Renal cortical epithelial cell (primary cell): ENCODE data around the gene CSMD2. TPM values are rescaled to one million over a fixed set of nuclear protein-coding genes. Genes with fewer than 3 reads are reported as not detected.

Experiments
- DNase-seq: peaks from one replicate; pipeline ENCODE4 v3.0.0-alpha.2; 2011; ENCODE audit warnings: low read depth
- total RNA-seq: library from RNA; depleted of rRNA; stranded (reverse); fragments of >200 nt; gene quantifications from 2 replicates; pipeline ENCODE4 v1.2.3, GENCODE V29; 2014

CSMD2 gene
- total RNA-seq, 1 donor from 2014 or later = 0.55 TPM

DNA sequence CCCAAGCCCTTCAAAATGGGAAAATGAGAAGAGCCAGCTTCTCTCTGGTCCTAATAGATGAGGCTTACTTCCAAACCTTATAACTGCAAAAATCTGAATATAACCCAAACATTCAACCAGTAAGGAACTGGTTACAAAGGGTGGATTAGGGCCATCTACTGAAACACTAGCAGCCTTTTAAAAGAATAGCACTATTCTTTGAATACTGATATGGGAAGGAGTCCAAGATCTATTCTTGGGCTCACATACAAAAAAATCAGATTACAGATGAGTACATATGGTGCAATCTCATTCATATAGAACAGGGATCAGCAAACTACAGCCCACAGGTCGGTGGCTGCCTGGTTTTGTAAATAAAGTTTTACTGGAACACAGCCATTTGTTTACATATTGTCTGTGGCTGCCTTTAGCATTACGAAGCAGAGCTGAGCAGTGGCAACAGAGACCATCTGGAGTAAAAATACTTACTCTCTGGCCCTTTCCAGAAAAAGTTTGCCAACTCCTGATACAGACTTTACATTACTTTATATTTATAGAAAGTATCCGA is 524.8 kb downstream of the CSMD2 start:
- DNase-seq = no peak

DNA sequence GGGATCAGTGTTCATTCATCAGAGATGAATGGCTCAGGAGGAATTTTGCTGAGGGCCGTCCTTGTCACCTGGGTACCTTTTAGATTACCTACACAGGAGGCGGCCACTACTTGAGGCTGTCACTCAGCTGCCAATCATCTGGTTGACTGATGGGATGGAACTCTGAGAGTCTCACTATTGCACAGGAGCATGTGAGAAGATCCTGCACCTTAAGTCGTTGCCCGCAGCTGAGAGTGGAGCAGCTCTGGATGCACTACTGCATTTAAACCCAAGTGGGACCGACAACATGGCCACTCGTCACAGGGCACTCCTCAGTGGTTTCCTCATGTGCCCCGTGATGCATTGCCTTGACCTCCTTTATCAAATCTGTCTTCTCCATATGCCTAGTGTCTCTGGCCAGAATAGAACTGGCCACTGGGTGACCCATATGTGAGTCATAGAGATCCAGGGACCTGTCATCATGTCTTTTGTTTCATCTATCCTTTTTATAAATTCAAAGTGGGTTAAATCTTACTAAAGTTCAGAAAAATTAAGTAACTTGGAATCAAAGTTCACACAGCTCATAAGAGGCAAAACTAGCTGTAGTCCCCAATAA is 527.1 kb downstream of the CSMD2 start:
- DNase-seq = no peak

DNA sequence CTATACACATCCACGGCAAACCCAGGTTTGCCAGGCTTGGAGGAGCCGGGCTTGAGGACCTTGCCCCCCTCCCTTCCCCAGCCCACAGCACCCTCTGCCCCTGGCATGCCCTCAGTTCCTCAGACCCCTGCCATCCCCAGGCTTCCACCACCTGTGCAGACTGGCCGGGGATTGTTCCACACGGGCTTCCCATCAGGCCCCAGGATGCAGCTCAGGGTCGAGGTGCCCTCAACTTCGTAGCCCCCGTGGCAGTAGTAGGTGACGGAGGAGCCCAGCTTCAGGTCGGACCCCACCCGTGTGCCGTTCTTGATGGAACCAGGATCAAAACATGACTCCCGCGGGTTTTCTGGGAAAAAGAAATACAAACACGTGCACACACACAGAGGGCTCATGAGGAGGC is 528.8 kb downstream of the CSMD2 start:
- DNase-seq = no peak

DNA sequence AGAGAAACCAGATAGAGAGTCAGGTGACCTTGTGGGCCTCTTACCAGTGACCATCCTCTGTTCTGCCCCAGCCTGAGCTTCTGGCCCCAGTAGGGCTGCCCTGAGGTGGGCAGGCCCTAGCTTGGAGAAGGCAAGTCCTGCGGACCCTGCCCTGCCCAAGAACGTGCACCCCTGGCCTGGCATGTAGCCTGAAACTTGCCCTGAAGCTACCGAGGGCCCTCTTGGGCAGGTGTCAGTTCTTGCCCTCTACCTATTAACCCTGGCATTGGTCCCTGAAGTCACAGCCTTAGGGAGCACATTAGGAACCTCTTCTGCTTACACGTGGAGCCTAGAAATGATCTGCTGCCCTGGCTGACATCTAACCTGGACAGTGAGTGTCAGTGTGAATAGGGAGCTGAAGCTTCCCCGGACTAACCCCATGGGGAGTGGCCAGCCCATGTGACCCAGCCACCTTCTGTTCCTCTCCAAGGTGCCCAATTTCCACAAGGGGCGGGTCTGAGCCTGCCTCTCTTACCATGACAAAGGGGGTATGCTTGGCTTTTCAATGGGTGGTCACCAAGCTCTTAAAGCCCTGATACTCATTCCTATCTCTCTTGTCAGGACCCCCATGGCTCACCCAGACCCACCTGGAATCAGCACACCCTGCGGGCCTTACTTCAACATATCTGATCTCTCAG is 529.6 kb downstream of the CSMD2 start:
- DNase-seq = no peak

DNA sequence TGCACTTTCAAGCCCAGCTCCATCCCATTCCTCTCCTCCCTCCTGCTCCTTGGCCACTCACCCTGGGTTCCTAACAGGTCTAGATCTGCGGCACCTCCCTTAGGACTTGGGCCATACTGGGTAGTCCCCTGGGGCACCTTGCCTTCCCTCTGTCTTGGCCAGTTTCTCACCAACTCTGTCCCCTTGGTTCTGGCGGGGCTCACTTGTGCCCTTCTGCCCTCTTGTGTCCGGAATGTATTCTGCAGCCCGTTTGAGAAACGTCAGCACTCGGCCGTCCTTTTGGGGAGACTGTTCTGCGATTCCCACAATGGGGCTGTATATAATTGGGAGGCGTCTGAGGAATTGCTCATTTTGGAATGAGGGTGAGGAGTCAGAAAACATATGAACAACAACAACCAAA is 530.2 kb downstream of the CSMD2 start:
- DNase-seq = peak; percentile 11

DNA sequence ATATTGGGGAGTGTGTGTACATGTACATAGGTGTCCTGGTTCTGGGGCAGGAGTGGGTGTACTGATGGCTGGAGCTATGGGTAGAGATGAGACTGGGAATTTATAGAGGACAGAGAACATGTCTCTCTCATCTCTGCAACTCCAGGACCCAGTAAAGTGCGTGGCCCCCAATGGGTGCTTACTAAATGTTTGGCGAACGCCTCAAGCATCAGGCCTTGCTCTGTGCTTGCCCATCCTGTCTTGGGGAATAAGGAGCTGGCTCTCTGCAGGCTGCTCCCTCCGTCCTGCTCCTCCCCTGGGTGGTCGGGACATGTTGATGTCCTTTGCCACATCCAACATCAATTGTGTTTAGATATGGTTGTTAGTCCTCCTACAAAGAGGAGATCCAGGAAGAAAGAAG is 530.9 kb downstream of the CSMD2 start:
- no peak for DNase-seq

DNA sequence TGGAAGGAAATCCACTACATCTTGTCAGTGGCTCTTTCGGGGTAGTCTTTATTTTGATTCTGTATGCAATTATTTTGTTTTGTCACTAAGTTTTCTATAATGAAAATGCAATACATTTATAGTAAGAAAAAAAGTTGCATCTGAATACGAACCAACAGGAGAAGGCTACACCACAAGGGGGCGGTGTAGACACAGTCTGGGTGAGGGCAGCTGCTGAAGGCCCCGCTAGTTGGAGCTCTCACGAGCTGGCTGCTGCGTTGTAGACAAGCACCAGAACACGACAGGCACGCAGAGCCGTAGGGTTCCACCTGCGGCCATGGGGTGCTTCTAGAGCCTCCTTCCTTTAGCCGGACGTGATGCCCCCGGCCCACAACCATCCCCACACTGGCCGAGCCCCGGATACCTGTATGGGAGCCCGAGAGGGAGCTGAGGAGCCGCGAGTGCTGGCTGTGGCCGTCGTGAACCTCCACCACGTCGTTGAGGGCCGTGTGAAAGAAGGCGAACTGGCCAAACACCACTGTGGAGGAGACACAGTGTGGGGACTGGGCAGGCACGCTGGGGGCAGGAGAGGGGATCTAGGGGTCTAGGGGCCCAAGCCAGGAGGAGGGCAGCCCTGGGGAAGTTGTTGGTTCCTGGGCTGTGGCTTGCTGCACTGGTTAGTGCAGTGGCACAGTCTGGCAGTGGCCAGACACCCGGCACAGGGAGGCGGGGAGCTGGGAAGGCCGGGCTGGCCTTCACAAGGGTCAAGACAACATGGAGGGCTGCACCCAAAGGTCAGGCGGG is 531.8 kb downstream of the CSMD2 start:
- DNase-seq = peak; percentile 71

DNA sequence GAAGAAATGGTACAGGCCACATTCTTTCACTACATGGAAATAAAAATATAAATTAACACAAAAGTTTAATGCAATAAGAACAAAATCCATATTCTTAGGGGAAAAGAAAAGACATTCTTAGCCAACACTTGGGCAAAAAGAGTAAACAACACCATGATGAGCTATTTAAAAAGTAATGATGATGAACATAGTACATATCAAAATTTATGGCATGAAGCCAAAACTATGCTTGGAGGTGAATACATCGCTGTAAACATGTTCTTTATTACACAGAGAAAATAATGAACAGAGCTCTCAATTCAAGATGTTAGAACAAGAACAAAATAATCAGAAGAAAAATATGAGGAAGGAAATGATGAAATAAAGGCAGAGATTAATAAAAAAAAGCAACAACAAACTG is 534.3 kb downstream of the CSMD2 start:
- no peak for DNase-seq

DNA sequence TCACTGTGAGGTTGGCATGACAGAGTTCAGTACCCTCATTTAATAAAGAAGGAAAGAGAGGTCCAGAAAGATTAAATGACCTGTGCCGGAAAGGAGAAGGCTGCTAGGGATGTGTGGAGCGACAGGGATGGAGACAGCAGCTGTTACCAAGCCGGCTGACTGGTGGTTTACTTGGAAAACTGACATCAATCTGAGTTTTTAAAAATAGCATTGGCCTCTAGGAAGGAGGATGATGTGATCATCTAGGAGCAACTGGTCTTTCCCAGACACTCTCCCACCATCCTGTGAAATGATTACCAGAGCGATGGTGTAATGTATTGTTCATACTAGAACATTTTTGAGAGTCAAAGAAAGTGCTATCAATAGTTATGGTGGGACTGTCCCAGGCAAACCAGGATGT is 538.2 kb downstream of the CSMD2 start:
- no peak for DNase-seq

DNA sequence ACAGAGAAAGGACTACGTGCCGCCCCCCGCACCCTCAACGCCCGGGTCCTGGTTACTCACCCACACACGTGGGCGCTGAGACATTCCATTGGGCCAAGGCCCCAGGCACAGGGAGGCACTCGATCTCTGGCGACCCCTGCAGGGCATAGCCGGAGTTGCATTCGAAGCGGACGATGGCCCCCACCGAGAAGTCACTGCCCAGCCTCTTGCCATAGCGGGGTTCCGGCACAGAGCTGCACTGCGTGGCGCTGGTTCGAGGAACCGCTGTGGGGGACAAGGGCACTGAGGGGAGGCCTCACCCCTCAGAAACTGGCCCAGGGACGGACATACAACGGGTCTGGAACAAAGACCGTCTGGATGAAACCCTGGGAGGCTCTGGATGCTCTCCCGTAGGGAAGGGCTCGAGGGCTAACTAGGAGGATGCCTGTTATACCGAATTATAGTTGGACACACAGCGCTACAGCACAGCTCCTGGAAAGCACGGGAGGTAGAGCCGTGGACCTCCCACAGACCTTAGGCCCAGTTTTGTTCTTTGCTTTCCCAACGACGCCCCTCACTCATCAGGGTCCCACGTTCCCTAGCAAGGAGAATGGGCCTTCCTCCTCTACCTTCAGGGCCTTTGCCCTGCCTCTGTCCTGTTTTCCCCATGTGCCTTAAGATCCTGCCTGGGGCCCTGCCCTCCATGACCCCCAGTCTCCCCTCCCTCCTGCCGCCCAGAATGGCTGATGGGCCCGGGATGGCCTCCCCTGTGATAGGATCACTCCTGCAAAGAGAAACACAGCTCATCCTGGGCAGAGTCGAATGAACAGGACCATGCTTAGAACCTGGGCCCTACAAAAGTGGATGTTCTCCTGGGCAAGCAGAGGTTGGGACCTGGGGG is 539.8 kb downstream of the CSMD2 start:
- DNase-seq = no peak

DNA sequence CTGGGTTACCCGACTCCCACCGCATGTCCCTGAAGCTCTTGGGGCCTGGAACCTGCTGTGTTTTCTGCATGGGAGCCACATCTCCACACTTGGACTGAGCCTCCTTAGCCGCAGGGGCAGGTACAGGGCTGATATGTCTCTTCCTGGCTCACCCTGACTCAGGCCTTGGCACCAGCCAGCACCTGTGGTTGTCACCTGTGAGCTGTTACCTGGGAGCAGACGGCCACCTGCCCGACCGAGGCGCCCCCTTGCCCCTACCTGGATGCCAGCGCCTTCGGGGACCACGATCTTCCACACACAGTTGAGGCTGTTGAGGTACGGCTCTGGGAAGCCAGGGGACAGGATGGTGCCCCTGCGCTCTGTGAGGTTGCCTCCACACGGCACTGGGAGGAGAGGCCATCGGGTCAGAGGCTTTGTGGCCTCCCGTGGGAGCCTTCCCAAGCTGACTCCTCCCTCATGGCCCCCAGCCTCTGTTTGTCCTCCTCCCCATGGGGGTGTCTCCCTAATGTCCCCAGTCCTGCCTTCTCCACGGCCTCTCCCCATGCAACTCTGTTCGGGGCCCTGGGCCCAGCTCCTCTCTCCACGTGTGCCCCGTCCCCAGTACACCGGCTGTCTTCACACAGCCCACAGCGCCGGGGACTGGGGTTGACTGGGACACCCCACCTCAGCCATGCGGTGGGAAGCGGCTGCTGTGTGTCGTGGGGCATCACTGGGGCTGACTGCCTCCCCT is 540.6 kb downstream of the CSMD2 start:
- DNase-seq = no peak

DNA sequence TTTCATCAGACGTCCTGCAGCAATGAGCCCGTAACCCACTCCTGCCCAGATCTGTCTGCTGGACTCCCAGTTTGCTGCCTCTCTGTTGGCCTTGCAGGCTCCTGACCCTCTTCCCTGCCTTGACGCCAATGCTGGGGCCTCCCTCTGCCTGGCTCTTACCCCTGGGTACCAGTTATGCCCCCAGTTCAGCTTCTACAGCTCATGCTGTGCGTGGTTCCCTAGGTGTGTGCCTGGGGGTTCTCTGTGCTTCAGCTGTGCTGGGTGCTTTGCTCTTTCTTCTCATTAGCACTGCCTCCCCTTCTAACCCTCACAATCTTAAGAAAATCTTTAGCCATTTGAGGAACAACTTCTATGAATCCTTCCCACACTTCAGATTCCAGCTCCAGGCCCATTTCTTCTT is 541.2 kb downstream of the CSMD2 start:
- DNase-seq = no peak

DNA sequence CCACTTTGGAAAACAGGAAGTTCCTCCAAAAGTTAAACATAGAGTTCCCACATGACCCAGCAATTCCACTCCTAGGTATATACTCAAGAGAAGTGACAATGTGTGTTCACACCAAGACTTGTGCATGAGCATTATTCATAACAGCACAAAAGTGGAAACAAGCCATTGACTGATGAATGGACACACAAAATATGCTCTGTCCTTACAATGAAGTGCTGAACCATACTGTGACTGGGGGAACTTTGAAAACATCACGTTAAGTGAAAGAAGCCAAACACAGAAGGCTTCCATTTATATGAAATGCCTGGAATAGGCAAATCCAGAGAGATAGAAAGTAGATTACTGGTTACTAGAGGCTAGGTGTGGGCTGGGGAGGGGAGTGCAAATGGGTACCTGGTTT is 542.3 kb downstream of the CSMD2 start:
- no peak for DNase-seq

DNA sequence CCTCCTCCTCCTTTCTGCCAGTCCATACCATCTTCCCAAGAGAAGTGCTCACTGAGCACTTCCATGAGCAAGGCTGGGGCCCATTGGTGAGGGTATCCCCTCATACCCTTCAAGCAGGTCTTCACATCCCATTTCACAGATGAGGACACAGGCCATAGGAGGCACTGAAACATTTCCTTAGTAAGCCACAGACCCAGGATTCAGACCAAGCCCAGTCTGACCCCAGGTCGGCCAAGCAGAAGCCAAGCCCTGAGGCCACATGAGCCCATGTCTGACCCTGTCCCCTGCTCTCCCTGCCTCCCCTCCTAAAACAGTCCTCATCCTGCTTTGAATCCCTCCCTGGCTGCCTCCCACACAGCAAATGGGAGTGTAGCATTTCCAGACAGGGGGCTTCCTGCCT is 546.4 kb downstream of the CSMD2 start:
- DNase-seq = no peak

DNA sequence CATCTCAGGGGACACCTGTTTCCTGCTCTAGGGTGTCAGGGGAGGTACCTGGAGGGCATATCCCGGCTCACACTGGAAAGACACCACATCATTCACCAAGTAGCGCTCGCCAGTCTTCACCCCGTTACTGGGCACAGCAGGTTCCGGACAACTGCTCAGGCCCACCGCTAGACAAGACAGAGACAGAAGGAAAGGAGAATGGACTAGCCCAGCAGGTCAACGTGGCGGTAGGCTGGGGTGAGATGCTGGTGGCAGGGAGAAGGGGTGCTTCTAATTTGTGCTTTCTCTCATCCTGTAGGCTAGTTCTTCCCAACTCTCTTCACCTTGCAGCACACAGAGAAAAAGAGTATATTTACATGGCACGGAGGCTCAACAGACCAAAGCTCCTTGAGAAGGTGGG is 547.6 kb downstream of the CSMD2 start:
- no peak for DNase-seq

DNA sequence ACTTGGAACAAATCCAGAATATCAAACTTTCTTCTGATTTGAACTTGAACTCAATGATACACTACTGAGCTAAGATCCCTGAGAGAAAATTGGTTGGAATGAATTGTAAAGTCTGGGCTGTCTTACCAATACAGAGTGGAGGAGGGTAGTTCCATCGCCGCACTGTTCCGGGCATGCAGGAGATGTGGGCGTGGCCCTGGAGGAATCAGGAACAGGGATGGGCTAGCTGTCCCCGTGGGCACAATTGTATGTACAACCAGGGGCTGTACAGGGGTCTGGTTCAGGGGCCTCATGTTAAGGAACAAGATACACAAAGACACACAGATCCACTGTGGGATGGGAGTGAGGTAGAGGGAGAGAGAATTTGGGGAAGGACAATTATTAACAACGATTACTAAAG is 548.2 kb downstream of the CSMD2 start:
- DNase-seq = no peak

DNA sequence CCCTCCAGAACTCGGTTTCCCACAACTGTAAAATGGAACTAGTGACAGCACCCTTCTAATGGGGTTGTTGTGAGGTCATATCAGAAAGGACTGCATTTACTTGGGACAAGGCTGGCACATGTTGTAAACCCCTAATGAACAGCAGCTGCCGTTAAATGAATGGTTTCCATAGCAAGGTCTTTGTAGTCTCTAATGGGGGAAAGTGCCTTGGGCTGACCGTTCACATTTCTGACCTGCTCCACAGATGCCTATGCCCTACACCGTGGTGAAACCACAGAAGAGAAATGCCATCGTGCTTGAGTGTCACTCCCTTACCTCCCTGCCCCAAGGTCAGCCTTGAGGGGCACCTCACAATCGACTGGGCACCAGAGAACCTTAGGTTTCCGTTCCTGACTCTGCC is 549.5 kb downstream of the CSMD2 start:
- no peak for DNase-seq

DNA sequence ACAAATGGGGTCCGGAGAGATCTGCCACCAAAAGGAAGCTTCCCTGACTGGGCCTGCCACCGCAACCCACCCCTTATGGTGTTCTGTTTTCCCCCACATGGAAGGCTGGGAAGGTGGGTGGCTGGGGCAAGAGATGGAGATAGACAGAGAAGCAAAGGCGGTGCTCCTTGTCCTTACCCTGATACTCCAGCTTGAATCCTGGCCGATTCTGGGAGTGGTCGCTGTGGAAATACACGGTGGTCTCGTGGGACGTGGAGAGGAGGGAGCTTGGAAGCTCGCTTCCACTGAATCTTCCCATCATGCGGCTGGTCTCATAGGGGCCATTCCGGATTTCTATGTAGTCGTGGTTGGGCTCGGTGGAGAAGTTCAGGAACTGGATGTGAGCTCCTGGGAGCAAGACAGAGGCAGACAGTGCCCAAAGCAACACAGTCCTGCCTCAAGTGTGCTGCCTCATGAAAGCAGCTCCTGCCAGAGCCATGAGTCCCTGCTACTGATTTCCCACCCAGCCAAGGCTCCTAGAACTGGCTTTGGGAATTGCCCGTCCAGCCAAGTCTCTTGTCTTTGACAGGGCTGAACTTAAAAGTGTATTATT is 554.1 kb downstream of the CSMD2 start:
- DNase-seq = no peak

DNA sequence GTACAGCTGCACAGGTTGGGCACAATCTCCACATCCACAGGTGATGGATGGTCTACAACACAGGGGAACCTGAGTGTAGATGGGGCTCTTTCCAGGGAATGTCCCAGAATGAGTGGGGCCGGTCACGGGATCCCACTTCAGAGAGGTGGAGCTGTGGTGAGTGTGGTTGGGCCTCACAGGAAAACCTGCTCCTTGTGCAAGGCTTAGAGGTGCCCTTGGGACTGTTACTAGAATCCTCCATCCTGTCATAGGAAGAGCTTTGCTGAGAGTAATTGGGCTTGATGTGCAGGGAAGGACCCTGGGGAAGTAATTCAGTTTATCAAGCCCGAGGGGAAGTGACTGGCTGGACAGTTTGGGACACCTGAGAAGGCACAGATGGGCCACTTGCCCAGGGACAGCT is 554.6 kb downstream of the CSMD2 start:
- DNase-seq = no peak

DNA sequence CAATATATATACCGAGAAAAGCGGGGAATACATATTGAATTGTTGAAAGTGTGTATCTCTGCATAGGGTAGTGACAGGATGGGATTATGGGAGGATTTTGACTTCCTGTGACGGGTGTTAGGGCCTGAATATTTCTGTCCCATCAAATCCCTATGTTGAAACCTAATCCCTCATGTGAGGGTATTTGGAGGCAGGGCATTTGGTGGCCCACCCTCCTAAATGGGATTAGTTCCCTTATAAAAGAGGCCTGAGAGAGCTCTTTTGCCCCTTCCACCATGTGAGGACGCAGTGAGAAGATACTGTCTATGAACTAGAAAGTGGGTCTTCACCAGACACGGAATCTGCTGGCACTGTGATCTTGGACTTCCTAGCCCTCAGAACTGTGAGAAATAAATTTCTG is 555.3 kb downstream of the CSMD2 start:
- DNase-seq = no peak
